NCI-H526 treated with DMSO at 0.1 percent for 48 hours (cell line): Measurements from ENCODE around the gene SPACA1.
"Not testable (repeated sequence)": the region's sequence is repeated elsewhere in the genome, so short reads cannot be mapped to it uniquely, and the experiment has no call there.

Experiments
- DNase-seq: peaks from one replicate; lab custom pipeline; 2025; lab: John Stamatoyannopoulos, UW

SPACA1 gene

GRCh38 chr6:88047510-88048150 is at the start of gene SPACA1:
TSS of gene SPACA1 (plus strand) at chr6:88047841. CDS start at chr6:88047906, 65 bp downstream.
- DNase-seq, result no peak

GRCh38 chr6:88000713-88001112 is 46.9 kb upstream of the SPACA1 start:
- DNase-seq, result no peak

- DNase-seq, result not testable (repeated sequence)
These were observed 46.4 kb upstream of the SPACA1 start for GRCh38 chr6:88001279-88001678.

GRCh38 chr6:88004707-88005106 is 42.9 kb upstream of the SPACA1 start:
- no peak for DNase-seq

- DNase-seq, result no peak
These were observed 41.1 kb upstream of the SPACA1 start for GRCh38 chr6:88006557-88006956.

- DNase-seq, result no peak
These were observed 39.2 kb upstream of the SPACA1 start for GRCh38 chr6:88008411-88008810.

GRCh38 chr6:88008831-88009231 is 38.8 kb upstream of the SPACA1 start:
- DNase-seq, result no peak

- no peak for DNase-seq
These were observed 34.6 kb upstream of the SPACA1 start for GRCh38 chr6:88013015-88013414.

GRCh38 chr6:88013554-88013953 is 34.1 kb upstream of the SPACA1 start:
- no peak for DNase-seq

- DNase-seq, result no peak
These were observed 27.2 kb upstream of the SPACA1 start for GRCh38 chr6:88020439-88020838.

- DNase-seq, result no peak
These were observed 22.9 kb upstream of the SPACA1 start for GRCh38 chr6:88024696-88025095.

GRCh38 chr6:88031550-88031949 is 16.1 kb upstream of the SPACA1 start:
- no peak for DNase-seq

GRCh38 chr6:88044530-88044929 is 3.1 kb upstream of the SPACA1 start:
- DNase-seq, result no peak

GRCh38 chr6:88045521-88046136 is 2.0 kb upstream of the SPACA1 start:
- DNase-seq, result no peak

- no peak for DNase-seq
These were observed 937 bp downstream of the SPACA1 start for GRCh38 chr6:88048578-88048977.

- no peak for DNase-seq
These were observed 2.6 kb downstream of the SPACA1 start for GRCh38 chr6:88050140-88050818.

GRCh38 chr6:88059191-88059590 is 11.6 kb downstream of the SPACA1 start:
- no peak for DNase-seq

- no peak for DNase-seq
These were observed 14.7 kb downstream of the SPACA1 start for GRCh38 chr6:88062376-88062775.

- DNase-seq, result no peak
These were observed 24.8 kb downstream of the SPACA1 start for GRCh38 chr6:88072462-88072861.

- no peak for DNase-seq
These were observed 27.1 kb downstream of the SPACA1 start for GRCh38 chr6:88074791-88075190.

- DNase-seq, result no peak
These were observed 29.7 kb downstream of the SPACA1 start for GRCh38 chr6:88077305-88077704.

- DNase-seq, result no peak
These were observed 39.2 kb downstream of the SPACA1 start for GRCh38 chr6:88086792-88087191.

- no peak for DNase-seq
These were observed 42.1 kb downstream of the SPACA1 start for GRCh38 chr6:88089708-88090107.
